SK-N-SH (cell line): ENCODE measurements around the gene SKP2. TPM values are rescaled to one million over a fixed set of nuclear protein-coding genes. Genes with fewer than 3 reads are reported as not detected.

Source experiments
- CTCF ChIA-PET: fragments of 300-600, 350-600 bp; formaldehyde crosslinking; extraction: SDS; loops from one replicate; lab custom pipeline; 2021; lab: Yijun Ruan, JAX
- POLR2A ChIA-PET: fragments of 350-600 bp; sonication (Branson Sonifier 250); formaldehyde crosslinking; extraction: SDS; loops from one replicate; lab custom pipeline; 2020; ENCODE audit warnings: antibody characterized with exemption, inconsistent platforms; lab: Yijun Ruan, JAX
- DNase-seq: peaks from one replicate; pipeline ENCODE4 v3.0.0; 2012
- H2AFZ ChIP-seq: fragments of 200-600 bp; sonication (generic); 2 replicates; pipeline ENCODE4 v1.8.1; 2016; ENCODE audit warnings: antibody characterized with exemption, mild to moderate bottlenecking, low read depth
- H3F3A ChIP-seq: fragments of 200-600 bp; sonication (generic); replicated peaks from 2 replicates; pipeline ENCODE3; 2016; ENCODE audit warnings: antibody characterized with exemption, mild to moderate bottlenecking; ENCODE audit not compliant: insufficient read depth
- H3K27ac ChIP-seq, 2 experiments: fragments of 200-500 bp in 1 of 2; fragments of 200-600 bp in 1 of 2; sonication (Bioruptor generic) in 1 of 2; sonication (generic), shearing (Covaris generic) in 1 of 2; 2 replicates each; pipeline versions ENCODE4 v1.5.1 to v1.6.1; 2014 to 2016; ENCODE audit warnings: low read depth in 2 of 2, inconsistent platforms in 1 of 2, low read length in 1 of 2, mild to moderate bottlenecking in 1 of 2, mixed read lengths in 1 of 2
- H3K27me3 ChIP-seq: fragments of 200-600 bp; sonication (generic), shearing (Covaris generic); 2 replicates; pipeline ENCODE4 v1.6.1; 2016; ENCODE audit warnings: mixed run types; ENCODE audit not compliant: insufficient read depth
- H3K36me3 ChIP-seq, 2 experiments: fragments of 200-500 bp in 1 of 2; fragments of 200-600 bp in 1 of 2; sonication (Bioruptor generic) in 1 of 2; sonication (generic) in 1 of 2; replicated peaks in 1 of 2; 2 replicates each; pipeline versions ENCODE3 to v1.5.1; 2014 to 2016; ENCODE audit warnings: low read length in 1 of 2, mild to moderate bottlenecking in 1 of 2; ENCODE audit not compliant: insufficient read depth in 2 of 2, control insufficient read depth in 1 of 2
- H3K4me1 ChIP-seq, 2 experiments: fragments of 200-500 bp in 1 of 2; fragments of 200-600 bp in 1 of 2; sonication (Bioruptor generic) in 1 of 2; sonication (generic), shearing (Covaris generic) in 1 of 2; 2 replicates each; pipeline versions ENCODE4 v1.5.1 to v1.6.1; 2014 to 2016; ENCODE audit warnings: low read depth in 1 of 2, low read length in 1 of 2, mixed run types in 1 of 2; ENCODE audit not compliant: insufficient read depth in 2 of 2, control insufficient read depth in 1 of 2
- H3K4me2 ChIP-seq: fragments of 200-600 bp; sonication (generic), shearing (Covaris generic); 2 replicates; pipeline ENCODE4 v1.6.1; 2017; ENCODE audit warnings: mixed run types
- H3K4me3 ChIP-seq, 2 experiments: fragments of 200-500 bp in 1 of 2; fragments of 200-600 bp in 1 of 2; sonication (Bioruptor generic) in 1 of 2; sonication (generic), shearing (Covaris generic) in 1 of 2; 2 replicates each; pipeline versions ENCODE4 v1.5.1 to v1.8.1; 2014 to 2016; ENCODE audit warnings: low read depth in 2 of 2, inconsistent platforms in 1 of 2, low read length in 1 of 2, mild to moderate bottlenecking in 1 of 2, mixed read lengths in 1 of 2, moderate library complexity in 1 of 2
- H3K79me2 ChIP-seq: fragments of 200-600 bp; sonication (generic); 2 replicates; pipeline ENCODE4 v1.8.1; 2017; ENCODE audit warnings: mild to moderate bottlenecking; ENCODE audit not compliant: insufficient read depth
- H3K9ac ChIP-seq: fragments of 200-600 bp; sonication (generic); 2 replicates; pipeline ENCODE4 v1.6.1; 2017; ENCODE audit warnings: mixed run types
- H3K9me2 ChIP-seq: fragments of 200-600 bp; sonication (generic); 2 replicates; pipeline ENCODE4 v1.6.1; 2017; ENCODE audit warnings: mixed run types
- H3K9me3 ChIP-seq: fragments of 200-600 bp; sonication (generic); 2 replicates; pipeline ENCODE4 v1.6.1; 2017; ENCODE audit warnings: mixed run types, mild to moderate bottlenecking, moderate library complexity
- H4K20me1 ChIP-seq: fragments of 200-600 bp; sonication (generic); 2 replicates; pipeline ENCODE4 v1.6.1; 2017; ENCODE audit warnings: mild to moderate bottlenecking, mixed run types; ENCODE audit not compliant: insufficient read depth
- JUND ChIP-seq: IDR thresholded peaks from 2 replicates; pipeline ENCODE4 v1.4.0; 2012
- PBX3 ChIP-seq: IDR thresholded peaks from 2 replicates; pipeline ENCODE4; 2012
- RAD21 ChIP-seq: IDR thresholded peaks from 2 replicates; pipeline ENCODE4 v1.6.1; 2012; ENCODE audit warnings: mild to moderate bottlenecking, low read length
- RFX5 ChIP-seq: IDR thresholded peaks from 2 replicates; pipeline ENCODE4 v1.6.1; 2012; ENCODE audit warnings: mild to moderate bottlenecking, improper control_type of control experiment, low read length
- RXRA ChIP-seq: IDR thresholded peaks from 2 replicates; pipeline ENCODE4 v1.4.0; 2012; ENCODE audit warnings: low read depth, mild to moderate bottlenecking, borderline replicate concordance
- YY1 ChIP-seq: IDR thresholded peaks from 2 replicates; pipeline ENCODE4 v1.4.0; 2012; ENCODE audit warnings: low read depth, mild to moderate bottlenecking
- WGBS: methylation state at CpG from one replicate; pipeline ENCODE4 v1.1.6; 2017; ENCODE audit warnings: low lambda C conversion rate; 5-methylcytosine and 5-hydroxymethylcytosine counted together
- polyA plus RNA-seq, 3 experiments: library from polyadenylated mRNA; depleted of rRNA; stranded (reverse); fragments of >200 nt; gene quantifications; 2 replicates each; pipeline ENCODE4 v1.2.3, GENCODE V29; 2012
- TF ChIP-seq, protein P1 (sequence below): IDR thresholded peaks from 2 replicates; pipeline ENCODE4 v1.4.0; 2012; ENCODE audit warnings: low read depth, borderline replicate concordance
- TF ChIP-seq, protein P2 (sequence below): IDR thresholded peaks from 2 replicates; pipeline ENCODE4 v1.4.0; 2012; ENCODE audit warnings: low read depth
- TF ChIP-seq, protein P3 (sequence below): fragments of 150-350 bp; IDR thresholded peaks from 2 replicates; pipeline ENCODE4 v1.6.1; 2017; ENCODE audit warnings: antibody characterized with exemption, low read length, low read depth, borderline replicate concordance

SKP2 gene
- polyA plus RNA-seq, 1 of the 3 experiments (the other 2 are of a cell fraction): 12.4 TPM

DNA sequence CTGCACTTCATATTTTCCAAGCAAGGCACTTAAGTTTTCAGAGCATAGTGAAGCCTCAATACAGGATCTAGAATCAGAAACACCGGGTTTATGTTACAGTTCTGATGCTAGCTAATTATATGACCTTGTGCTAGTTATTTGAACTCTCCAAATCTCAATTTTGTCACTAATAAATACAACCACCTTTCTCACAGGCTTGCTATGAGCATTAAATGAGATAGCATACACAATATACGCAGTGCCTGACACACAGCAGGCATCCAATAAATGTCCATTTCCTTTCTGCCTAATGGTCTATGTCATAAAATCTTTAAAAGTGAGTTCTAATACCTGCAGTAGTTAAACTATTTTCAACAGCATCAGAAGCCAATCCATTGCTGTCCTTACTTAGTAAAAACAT is 56.9 kb downstream of the SKP2 start:
- H4K20me1 ChIP-seq: no peaks in the 10 kb centered on the region
- H3K79me2 ChIP-seq: no peaks in the 10 kb centered on the region
- no peak overlapping the region for H2AFZ ChIP-seq
- H3K9me3 ChIP-seq: no peaks in the 10 kb centered on the region
- H3K9ac ChIP-seq: no peak overlapping the region
- no peak overlapping the region for H3K4me2 ChIP-seq
- DNase-seq: no peak
- no peaks in the 10 kb centered on the region for H3K27me3 ChIP-seq
- no peaks in the 10 kb centered on the region for H3K9me2 ChIP-seq
- no peak overlapping the region for H3K4me3 ChIP-seq
- peaks cover 8% of the 10 kb centered on the region for H3F3A ChIP-seq
- TF ChIP-seq YY1: no peak
- TF ChIP-seq, protein P1, sequence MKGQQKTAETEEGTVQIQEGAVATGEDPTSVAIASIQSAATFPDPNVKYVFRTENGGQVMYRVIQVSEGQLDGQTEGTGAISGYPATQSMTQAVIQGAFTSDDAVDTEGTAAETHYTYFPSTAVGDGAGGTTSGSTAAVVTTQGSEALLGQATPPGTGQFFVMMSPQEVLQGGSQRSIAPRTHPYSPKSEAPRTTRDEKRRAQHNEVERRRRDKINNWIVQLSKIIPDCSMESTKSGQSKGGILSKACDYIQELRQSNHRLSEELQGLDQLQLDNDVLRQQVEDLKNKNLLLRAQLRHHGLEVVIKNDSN: no peak
- TF ChIP-seq, protein P2, sequence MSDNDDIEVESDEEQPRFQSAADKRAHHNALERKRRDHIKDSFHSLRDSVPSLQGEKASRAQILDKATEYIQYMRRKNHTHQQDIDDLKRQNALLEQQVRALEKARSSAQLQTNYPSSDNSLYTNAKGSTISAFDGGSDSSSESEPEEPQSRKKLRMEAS: no peak
- no peak for TF ChIP-seq PBX3
- TF ChIP-seq, all 33 proteins: peak for 0
- H3K36me3 ChIP-seq: peaks cover 39 to 48% of the 10 kb centered on the region in 2 experiments
- CTCF ChIA-PET: no interaction called here
- no peak overlapping the region for H3K27ac ChIP-seq
- 93% methylated on average over 2 of the region's 2 CpGs for WGBS
- POLR2A ChIA-PET: no interaction called here
- H3K4me1 ChIP-seq: no peaks in the 10 kb centered on the region

GRCh38 chr5:36209664-36210063 is 57.8 kb downstream of the SKP2 start:
- WGBS: 81% methylated on average over 3 of the region's 3 CpGs
- Histone ChIP-seq H3K9me2 (no peaks in the 10 kb centered on the region), H3K36me3 (peaks cover 37 to 42% of the 10 kb centered on the region in 2 experiments), H3F3A (peaks cover 8% of the 10 kb centered on the region), H2AFZ (no peak overlapping the region), H3K27ac (peak overlapping the region in 1 of 2 experiments; percentile 20; a peak in 2 of 4 replicates), H4K20me1 (no peaks in the 10 kb centered on the region), H3K9me3 (no peaks in the 10 kb centered on the region), H3K4me2 (no peak overlapping the region), H3K4me3 (no peak overlapping the region), H3K4me1 (no peaks in the 10 kb centered on the region), H3K79me2 (no peaks in the 10 kb centered on the region), H3K9ac (no peak overlapping the region), H3K27me3 (no peaks in the 10 kb centered on the region)
- POLR2A ChIA-PET: no interaction called here
- DNase-seq: no peak
- CTCF ChIA-PET: no interaction called here
- no peak for TF ChIP-seq RFX5
- TF ChIP-seq, protein P3, sequence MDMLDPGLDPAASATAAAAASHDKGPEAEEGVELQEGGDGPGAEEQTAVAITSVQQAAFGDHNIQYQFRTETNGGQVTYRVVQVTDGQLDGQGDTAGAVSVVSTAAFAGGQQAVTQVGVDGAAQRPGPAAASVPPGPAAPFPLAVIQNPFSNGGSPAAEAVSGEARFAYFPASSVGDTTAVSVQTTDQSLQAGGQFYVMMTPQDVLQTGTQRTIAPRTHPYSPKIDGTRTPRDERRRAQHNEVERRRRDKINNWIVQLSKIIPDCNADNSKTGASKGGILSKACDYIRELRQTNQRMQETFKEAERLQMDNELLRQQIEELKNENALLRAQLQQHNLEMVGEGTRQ: no peak

GRCh38 chr5:36214436-36214835 is 62.5 kb downstream of the SKP2 start:
- Histone ChIP-seq H3K4me3 (no peak overlapping the region), H2AFZ (no peak overlapping the region), H3F3A (peaks cover 14% of the 10 kb centered on the region), H3K9ac (no peak overlapping the region), H3K79me2 (no peaks in the 10 kb centered on the region), H3K4me2 (no peak overlapping the region), H3K36me3 (peaks cover 48 to 63% of the 10 kb centered on the region in 2 experiments), H3K4me1 (peaks cover 0 to 4% of the 10 kb centered on the region in 2 experiments; a peak in 1 of 4 replicates), H3K9me3 (no peaks in the 10 kb centered on the region), H3K27ac (no peak overlapping the region), H3K9me2 (no peaks in the 10 kb centered on the region), H4K20me1 (no peaks in the 10 kb centered on the region), H3K27me3 (no peaks in the 10 kb centered on the region)
- ChIA-PET CTCF (interaction anchor here (0.6 to 2.1 kb wide), 6 partner anchors 11 to 1267 kb away, joined by 3 to 9 read pairs (median 4); no protein-coding TSS in a partner anchor), POLR2A (no interaction called here)
- DNase-seq: no peak
- TF ChIP-seq JUND: no peak
- TF ChIP-seq RAD21: peak; percentile 63
- TF ChIP-seq RXRA: no peak
- WGBS: 98% methylated on average over 3 of the region's 3 CpGs
